ENCODE results near the gene GRK5.

The GRK5 gene

GRCh38 chr10:119318411-119319160, 111.2 kb downstream of the GRK5 start:
- H3K4me3 ChIP-seq (ENCODE audit: low read depth, low read length) = no peak overlapping the region
- TF ChIP-seq CTCF (IDR thresholded peaks at IDR 0.05; ENCODE audit: low read depth, low read length) = no peak

- H3K4me3 ChIP-seq (ENCODE audit: low read depth, low read length) = no peak overlapping the region
- no peak for TF ChIP-seq CTCF (IDR thresholded peaks at IDR 0.05; ENCODE audit: low read depth, low read length)
Measured at GRCh38 chr10:119319161-119319919, 112.0 kb downstream of the GRK5 start.

- no peak for TF ChIP-seq CTCF (IDR thresholded peaks at IDR 0.05; ENCODE audit: low read depth, low read length)
Measured at GRCh38 chr10:119319920-119320258, 112.5 kb downstream of the GRK5 start.

GRCh38 chr10:119320981-119321380, 113.6 kb downstream of the GRK5 start:
- TF ChIP-seq CTCF (IDR thresholded peaks at IDR 0.05; ENCODE audit: low read depth, low read length) = no peak
- no peak overlapping the region for H3K4me3 ChIP-seq (ENCODE audit: low read depth, low read length)

More at GRCh38 chr10:119319920-119320258, 112.5 kb downstream of the GRK5 start:
- no peak overlapping the region for H3K4me3 ChIP-seq (ENCODE audit: low read depth, low read length)

GRCh38 chr10:119323085-119324016, 116.0 kb downstream of the GRK5 start:
- H3K4me3 ChIP-seq (ENCODE audit: low read depth, low read length) = no peak overlapping the region
- TF ChIP-seq CTCF (IDR thresholded peaks at IDR 0.05; ENCODE audit: low read depth, low read length) = no peak

- no peak for TF ChIP-seq CTCF (IDR thresholded peaks at IDR 0.05; ENCODE audit: low read depth, low read length)
- no peak overlapping the region for H3K4me3 ChIP-seq (ENCODE audit: low read depth, low read length)
Measured at GRCh38 chr10:119325131-119325530, 117.8 kb downstream of the GRK5 start.

Measured in WI38 (cell line).